LNCaP clone FGC (cell line): ENCODE data around the gene GAS6.

Experiments
- DNase-seq: peaks from one replicate; pipeline ENCODE4 v3.0.0-alpha.2; 2011; ENCODE audit warnings: low read depth
- H3K4me3 ChIP-seq: 2 replicates; pipeline ENCODE4 v1.5.1; 2011; ENCODE audit warnings: mild to moderate bottlenecking, low read depth, low read length, control low read depth
- TF ChIP-seq, protein P1 (sequence below): IDR thresholded peaks from 2 replicates; pipeline ENCODE4 v1.5.1; 2012; ENCODE audit warnings: mild to moderate bottlenecking; ENCODE audit not compliant: control insufficient read depth, insufficient read depth; ENCODE audit errors: extremely low read depth

Gene GAS6

DNA sequence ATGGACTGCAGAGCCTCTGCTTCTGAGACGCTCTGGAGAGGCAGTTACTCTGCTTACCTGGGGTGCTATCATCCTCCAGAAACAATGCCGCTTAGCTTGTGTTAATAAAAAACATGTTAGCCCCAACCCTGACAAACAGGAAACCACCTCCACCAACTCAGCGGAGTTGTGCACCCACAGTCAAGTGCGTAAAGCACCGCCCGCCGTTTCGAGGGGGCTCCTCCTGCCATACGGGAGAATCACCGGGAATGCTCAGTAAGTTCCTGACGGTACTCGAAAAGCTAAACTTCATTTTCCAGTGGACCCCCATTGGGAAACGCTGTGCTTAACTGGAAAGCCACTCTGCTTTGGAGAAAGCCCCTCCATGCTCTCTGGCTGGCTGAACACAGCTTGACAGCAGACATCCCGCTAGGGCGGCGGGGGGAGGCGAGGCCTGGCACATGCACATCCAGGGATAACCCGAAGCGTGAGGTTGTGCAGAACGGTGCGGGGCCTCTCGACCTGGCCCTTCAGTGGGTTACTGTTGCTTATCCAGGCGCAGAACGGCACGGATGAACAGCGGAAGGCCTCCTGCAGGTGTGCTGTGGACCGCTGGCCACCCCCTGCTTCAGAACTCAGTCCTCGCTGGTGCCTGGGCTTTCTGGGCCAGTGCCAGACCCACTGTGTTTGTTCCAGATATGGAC, 17.1 kb downstream of the GAS6 start:
- H3K4me3 ChIP-seq: no peak overlapping the region
- TF ChIP-seq, protein P1, sequence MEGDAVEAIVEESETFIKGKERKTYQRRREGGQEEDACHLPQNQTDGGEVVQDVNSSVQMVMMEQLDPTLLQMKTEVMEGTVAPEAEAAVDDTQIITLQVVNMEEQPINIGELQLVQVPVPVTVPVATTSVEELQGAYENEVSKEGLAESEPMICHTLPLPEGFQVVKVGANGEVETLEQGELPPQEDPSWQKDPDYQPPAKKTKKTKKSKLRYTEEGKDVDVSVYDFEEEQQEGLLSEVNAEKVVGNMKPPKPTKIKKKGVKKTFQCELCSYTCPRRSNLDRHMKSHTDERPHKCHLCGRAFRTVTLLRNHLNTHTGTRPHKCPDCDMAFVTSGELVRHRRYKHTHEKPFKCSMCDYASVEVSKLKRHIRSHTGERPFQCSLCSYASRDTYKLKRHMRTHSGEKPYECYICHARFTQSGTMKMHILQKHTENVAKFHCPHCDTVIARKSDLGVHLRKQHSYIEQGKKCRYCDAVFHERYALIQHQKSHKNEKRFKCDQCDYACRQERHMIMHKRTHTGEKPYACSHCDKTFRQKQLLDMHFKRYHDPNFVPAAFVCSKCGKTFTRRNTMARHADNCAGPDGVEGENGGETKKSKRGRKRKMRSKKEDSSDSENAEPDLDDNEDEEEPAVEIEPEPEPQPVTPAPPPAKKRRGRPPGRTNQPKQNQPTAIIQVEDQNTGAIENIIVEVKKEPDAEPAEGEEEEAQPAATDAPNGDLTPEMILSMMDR: no peak
- DNase-seq: no peak

DNA sequence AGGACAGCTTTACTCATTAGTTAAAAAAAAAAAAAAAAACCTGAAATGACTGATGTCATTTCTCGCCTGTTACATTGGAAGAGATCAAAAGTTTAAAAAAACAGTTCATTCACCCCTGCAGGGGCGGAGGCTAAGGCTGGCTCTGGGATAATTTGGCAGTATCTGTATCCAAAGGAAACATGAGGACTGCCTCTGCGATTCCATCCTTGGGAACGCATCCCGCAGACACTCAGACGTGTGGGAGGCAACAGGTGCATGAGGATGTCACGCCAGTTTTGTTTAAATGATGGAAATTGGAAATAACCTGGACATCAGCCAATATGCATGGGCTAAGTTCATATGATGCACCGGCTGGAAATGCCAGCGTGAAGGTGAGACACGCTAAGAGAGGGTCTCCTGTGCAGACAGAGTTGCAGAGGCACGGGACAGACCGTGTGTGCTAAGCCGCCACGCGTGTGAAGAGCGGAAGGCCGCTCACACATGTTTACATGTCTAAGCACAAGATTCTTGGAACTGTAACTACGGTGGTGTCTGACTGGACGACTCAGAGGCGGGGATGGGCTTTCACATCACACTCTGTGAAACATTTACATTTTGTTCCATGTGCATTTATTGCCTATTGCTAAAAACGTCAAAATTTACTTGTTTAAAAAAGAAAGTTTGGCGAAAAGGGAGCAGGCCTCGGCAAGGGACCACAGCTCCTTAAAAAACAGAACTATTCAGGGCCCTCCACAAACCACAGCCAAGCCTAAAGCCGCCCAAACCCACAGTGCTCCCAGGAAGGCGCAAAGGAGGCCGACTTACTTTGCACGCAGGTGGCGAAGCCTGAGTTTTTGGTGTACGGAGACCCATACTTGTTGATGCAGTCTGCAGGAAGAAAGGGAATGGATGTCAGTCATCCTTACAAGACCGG, 17.9 kb downstream of the GAS6 start:
- DNase-seq: no peak

DNA sequence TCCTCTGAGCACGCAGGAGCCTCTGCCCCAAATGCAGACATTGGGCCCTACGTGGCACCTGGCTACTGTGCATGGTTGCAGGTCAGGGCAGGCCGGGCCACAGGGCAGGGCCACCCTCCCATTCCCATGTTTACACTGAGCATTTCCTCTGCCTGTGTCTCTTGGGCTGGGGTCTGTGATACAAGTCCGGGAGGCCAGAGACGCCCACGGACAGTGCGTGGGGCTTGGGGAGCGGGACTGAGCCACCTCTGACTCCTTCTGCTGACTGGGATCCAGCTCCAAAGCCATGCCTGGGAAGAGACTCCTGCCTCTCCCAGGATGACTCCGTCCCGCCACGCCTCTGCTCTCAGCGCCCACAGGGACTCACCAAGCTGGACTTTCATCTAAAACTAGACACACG, 18.8 kb downstream of the GAS6 start:
- no peak for DNase-seq
- TF ChIP-seq, protein P1: no peak
- H3K4me3 ChIP-seq: no peak overlapping the region

More for the DNA sequence above, 17.9 kb downstream of the GAS6 start:
- TF ChIP-seq, protein P1: no peak
- no peak overlapping the region for H3K4me3 ChIP-seq

DNA sequence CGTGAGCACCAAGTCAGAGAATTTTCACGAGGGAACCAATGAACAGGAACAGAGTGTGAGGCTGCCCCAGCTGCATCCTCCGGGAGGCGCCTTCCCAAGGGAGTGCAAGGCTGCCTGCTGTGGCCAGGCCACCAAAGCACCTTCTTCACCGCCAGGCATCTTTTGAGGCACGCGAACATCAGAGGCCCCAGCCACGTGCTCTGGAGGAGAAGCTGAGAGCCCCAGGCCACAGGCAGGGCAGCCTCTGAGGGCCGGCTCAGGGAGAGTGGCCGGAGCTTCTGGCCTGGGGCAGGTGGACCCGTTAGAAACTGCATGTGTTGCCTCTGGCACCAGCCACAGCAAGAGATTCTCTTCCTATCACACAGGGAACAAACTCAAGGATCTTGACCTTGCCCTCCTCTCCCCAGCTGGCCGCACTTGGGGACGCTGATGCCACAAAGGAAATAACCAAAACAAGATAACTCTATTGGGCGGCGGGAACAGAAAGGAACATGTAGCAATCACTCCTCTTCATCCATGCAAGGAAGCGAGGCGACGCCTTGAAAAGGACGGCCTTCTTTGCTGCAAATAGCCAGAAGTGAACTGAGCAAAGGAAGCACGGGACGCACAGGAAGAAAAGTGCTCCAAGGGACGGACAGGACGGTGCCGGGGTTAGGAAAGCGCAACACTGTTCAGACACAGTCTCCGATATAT, 19.9 kb downstream of the GAS6 start:
- no peak overlapping the region for H3K4me3 ChIP-seq
- no peak for DNase-seq
- TF ChIP-seq, protein P1: no peak

DNA sequence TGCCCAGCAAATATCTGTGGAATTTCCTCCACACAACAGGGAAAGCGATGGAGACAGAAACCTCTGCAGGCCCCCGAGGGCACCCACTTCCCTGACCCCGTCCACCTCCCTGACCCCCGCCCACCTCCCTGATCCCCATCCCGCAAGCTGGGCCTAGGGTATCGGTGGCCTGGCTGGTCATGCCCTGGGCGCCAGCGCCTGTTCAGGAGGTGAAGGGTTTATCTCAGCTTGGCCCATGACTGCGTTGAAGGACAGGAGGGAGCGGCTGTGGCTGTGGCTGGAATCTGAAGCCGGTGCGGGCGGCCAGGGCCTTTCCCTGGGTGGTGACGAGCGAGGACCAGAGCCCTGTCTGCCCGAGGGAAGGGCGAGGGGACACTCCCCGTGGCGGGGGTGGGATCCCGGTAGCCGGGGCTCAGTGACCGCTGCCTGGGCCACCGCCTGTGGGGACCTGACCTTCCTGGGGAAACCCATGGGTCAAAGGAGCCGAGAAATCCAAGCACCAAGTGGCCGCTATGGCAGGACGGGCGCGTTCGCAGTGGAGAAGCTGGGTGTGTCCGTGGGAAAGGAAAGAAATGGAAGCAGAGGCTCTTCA, 20.7 kb downstream of the GAS6 start:
- TF ChIP-seq, protein P1: no peak
- DNase-seq: no peak
- no peak overlapping the region for H3K4me3 ChIP-seq

DNA sequence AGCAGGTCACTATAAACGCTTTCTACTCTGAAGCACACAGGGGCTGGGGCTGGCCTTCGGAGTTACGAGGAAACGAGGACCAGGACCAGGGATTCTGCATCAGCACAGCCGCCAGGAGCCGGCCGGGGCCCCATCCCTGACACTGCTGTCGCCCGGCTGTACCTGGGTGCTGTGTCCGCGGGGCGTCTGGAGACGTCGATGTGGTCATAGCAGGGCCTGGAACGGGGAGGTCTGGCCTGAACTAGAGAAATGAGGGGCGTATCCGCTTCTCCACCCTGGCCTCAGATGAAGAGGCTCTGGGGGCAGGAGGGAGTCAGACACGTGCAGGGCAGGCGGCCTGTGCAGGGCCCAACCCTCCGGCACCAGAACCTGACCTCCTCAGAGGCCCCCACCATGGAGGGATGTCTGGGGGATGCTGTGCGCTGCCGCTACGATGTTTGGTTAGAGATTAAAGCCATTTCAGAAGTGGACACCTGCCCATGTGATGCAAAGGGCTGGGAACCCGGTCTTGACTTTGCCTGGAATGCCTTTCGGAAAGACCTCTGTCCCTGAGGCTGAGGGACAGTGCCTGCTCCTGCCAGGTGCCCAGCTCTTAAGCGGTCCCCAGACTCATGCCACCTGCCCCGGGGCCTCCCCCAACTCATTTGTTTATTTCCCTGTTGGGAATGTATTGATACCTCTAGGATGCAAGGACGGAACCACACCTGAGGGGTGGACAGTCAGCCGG, 21.4 kb downstream of the GAS6 start:
- no peak for DNase-seq
- TF ChIP-seq, protein P1: no peak

More for the DNA sequence above, 21.4 kb downstream of the GAS6 start:
- H3K4me3 ChIP-seq: no peak overlapping the region
